OCI-LY1 (cell line): Measurements from ENCODE around the gene EXOSC7.

Experiments used
- CTCF ChIP-seq: fragments of 200-600 bp; sonication (generic), shearing (Covaris generic); IDR thresholded peaks from 2 replicates; pipeline ENCODE4 v1.5.1; 2017; ENCODE audit warnings: mild to moderate bottlenecking, antibody characterized with exemption, low read length, moderate library complexity, mixed read lengths
- EZH2 ChIP-seq: fragments of 200-600 bp; sonication (generic), shearing (Covaris generic); IDR thresholded peaks from 2 replicates; pipeline ENCODE4 v1.8.0; 2017; ENCODE audit warnings: borderline replicate concordance, mixed run types, mild to moderate bottlenecking, antibody characterized with exemption, low read length, moderate library complexity, mixed read lengths

GRCh38 chr3:44931791-44932190, 44.3 kb upstream of the EXOSC7 start:
- TF ChIP-seq CTCF (no peak), EZH2 (no peak)
